ENCODE data around the gene SLC36A4.
"Not testable (repeated sequence)": the region's sequence is repeated elsewhere in the genome, so short reads cannot be mapped to it uniquely, and the experiment has no call there.

SLC36A4 gene

DNA sequence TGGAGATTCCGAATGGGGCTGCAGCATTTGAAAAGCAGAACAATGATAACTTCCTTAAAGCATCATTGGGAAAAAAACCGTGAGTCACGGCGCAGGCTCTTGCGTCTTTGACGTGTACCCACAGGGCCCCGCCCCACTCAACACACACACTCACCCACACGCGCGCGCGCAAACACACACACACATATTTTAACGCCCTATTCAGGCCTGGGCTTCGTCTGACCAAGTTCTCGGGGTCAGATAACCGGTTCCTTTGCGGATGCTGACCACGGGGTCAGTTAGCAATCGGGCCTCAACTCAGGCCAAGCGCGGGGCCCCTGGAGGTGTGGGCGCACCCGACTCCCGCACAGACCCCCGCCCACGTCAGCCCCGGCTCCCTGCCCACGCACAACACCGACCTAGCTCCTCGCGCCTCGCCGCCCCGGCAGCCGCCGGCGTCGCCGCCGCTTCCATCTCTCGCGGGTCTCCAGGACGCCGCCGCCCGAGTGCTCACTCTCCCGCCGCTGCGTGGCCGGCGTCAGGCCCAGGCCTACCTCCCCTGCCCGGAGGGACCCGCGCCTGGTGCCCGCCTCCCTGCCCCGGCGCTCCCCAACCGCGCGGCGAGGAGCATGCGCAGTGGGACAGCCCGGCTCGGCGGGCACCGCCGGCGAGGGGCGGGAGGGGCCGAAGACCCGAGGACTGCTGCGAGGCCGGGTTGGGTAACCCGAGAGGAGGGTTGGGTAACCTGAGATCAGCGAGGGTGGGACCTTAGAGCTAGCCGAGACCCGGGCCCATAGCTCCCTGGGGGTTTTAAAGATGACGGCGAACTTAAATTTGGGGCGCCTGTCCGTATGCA is at the start of gene SLC36A4:
TSS of gene SLC36A4 (minus strand) at position 612 of the 835 bp plus-strand sequence. CDS start at position 453, 159 bp downstream.
- DNase-seq (ENCODE audit: low spot score), result peak; percentile 82

DNA sequence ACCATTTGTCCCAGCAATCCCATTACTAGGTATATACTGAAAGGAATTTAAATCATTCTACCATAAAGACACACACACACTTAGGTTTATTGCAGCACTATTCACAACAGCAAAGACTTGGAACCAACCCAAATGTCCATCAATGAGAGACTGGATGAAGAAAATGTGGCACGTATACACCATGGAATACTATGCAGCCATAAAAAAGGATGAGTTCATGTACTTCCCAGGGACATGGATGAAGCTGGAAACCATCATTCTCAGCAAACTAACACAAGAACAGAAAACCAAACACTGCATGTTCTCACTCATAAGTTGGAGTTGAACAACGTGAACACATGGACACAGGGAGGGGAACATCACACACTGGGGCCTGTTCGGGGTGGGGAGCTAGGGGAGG is 49.0 kb upstream of the SLC36A4 start:
- DNase-seq (ENCODE audit: low spot score), result not testable (repeated sequence)

DNA sequence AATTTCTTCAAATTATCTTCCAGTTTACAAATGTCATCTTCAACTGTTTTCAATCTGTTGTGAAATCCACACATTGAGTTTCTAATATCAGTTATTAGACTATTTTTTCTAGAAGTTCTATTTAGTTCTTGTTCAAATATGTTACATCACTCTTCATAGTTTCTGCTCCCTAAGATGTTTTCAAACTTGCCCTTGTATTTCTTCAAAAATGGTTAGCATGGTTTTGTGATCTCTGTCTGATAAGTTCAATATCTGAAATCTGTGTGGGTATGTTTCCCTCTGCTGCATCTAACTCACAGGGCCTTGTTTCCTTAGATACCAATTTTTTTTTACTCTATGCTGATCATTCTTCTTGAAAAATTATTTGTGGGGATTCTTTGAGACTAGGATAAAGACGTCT is 46.2 kb upstream of the SLC36A4 start:
- no peak for DNase-seq (ENCODE audit: low spot score)

DNA sequence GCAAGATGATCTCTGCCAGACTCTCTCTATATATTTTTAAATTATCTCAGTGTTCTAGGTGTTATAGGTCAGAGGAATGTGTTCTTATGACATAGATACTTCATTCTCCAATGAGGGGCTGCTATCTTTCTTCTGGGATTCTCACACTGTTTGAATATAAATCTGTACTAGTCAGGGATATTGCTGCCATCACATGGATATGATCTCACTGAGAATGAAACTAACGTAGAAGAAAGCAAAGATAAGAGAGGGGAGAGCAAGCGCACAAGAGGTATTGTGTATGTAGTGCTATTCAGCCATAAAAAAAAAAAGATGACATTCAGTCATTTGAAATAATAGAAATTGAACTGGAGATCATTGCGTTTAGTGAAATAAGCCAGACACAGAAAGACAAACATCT is 42.2 kb upstream of the SLC36A4 start:
- no peak for DNase-seq (ENCODE audit: low spot score)

DNA sequence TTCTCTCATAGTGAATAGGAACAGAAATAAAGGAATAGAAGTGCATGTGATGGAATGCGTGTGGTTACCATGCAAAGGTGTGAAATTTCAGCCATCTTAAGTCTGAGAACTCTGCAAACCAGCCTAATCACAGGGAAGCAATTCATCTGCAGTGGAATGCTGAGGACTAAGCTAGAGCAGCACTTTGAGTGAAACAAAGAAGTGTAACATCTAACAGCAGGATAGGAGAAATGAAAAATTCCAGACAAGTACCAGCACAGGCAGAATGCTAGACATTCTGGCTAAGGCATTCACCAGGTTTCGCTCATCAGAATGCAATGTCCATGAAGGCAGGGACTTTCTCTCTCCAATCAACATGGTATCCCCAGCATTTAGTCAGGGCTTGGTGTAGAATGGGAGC is 41.2 kb upstream of the SLC36A4 start:
- no peak for DNase-seq (ENCODE audit: low spot score)

- no peak for DNase-seq (ENCODE audit: low spot score)
Observed at GRCh38 chr11:93236741-93237675, 39.2 kb upstream of the SLC36A4 start.

DNA sequence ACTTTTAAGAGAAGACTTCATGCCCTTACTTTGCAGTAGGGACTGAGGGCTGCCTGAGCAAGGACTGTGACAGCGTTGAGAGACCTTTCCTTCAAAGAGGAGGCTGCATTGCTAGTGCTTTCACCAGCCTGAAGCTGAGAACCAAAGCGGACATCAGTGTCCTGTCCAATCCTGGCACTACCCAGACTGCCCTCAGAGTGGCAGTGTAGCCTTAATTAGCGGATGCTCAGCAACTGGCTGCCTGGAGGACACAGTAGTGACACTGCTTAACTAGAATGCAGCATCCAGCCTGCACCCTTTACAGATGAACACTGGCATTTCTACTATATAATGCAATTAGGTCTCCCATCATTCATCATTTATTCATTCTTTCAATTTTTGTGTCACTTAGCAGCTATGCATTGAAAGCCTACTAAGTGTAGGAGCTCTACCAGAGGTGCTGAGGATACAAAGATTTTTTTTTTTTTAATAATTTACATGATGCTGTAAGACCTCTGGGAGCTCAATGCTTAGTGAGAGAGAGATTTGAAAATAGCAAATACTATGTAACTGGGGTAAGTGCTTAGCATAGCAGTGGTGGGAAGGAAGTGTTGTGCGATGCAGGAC is 36.9 kb upstream of the SLC36A4 start:
- DNase-seq (ENCODE audit: low spot score), result peak; percentile 6

DNA sequence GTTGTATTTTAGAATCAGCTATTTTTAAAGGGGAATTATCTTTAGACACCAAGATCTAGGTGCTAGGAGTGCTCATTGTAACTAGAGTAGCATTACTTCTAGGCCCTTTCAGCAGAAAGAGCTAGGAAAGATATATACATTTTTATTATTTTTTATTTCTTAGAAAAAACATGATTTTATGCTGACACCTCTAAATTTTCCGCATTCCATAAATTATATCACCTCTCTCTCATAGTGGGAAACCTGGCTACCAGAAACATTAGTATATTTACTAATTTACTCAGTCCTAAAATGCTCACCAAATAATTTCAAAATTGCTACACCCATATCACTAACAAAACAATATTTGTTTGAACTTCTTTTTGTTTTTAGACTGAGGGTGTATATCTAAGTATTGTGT is 32.1 kb upstream of the SLC36A4 start:
- DNase-seq (ENCODE audit: low spot score), result no peak

DNA sequence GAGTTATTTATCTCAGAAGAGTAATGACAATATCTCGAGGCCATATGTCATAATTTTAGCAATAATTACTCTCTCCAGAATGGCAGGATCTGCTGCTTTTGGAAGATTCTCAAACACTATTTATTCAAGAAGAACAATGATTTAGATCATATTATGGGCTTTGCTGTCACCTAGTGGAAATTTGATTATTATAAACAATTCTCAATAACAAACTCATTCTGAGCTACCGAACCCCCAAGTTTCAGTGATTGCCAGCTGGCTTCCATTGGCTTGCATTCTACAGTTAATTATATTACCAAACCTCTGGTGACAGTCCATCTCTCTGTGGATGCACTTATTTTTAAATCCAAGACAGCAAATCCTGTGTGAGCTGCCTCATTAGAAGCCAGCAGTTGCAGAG is 27.9 kb upstream of the SLC36A4 start:
- DNase-seq (ENCODE audit: low spot score), result no peak

- DNase-seq (ENCODE audit: low spot score), result no peak
Observed at GRCh38 chr11:93221539-93221938, 23.7 kb upstream of the SLC36A4 start.

DNA sequence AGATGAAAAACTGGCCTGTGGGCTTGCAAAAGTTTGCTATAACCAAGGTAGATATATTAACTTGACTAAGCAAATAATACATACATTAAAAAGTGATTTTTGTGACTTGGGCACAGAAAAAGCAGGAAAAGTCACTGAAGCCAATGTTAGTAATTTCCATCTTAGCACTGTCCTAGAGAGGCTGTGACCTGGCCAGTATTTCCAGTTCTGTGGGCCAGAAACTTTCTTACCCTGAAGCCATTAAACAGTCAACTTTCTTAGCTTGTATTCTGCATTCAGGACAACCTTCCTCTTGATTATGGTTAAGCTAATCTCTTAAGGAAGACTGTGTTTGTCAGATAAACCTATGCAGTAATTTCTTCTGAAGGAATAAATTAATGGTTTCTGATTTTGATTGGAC is 22.3 kb upstream of the SLC36A4 start:
- DNase-seq (ENCODE audit: low spot score), result no peak

DNA sequence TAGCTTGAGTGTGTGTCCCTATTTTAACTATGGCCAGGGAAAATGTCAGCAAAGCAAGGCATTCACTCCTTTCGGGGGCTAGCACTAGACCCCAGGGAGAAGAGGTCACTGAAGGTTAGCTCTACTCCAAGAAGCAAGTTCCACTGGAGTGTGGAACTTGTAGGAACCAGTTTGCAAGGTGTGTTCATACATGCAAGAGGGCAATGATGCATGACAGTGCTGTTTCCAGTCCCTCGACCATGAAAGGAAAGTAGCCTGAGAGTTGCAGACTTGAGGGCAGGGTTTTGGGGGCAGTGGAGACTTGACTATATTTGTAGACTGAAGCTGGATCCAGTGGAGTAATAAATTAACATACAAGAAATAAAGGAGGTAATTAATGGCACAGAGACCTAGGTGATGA is 21.6 kb upstream of the SLC36A4 start:
- no peak for DNase-seq (ENCODE audit: low spot score)

DNA sequence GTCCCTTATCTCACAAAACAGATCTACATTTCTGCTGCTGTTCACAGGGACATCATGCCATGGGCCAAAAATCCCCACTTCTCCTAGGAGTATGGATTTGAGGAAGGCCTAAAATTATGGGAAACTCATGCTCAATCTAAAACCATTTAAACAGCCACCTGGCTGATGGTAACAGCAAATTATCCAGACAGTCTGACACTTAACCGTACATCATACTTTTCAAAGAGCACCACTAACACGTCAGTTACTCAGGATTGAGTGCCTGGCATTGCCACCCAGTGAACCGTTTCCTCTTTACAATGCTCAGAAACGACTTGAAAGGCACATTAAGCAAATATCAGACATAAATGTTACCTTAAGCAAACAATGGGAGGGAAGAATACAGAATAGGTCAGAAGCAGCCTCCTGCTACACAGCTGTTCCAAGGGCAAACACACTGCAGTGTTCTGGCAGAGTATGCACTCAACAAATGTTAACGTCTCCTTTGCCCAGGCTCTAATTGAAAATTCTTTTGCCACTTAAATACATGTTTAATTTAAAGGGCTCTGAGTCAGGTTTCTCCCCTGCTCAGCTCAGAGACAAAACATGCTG is 18.8 kb upstream of the SLC36A4 start:
- no peak for DNase-seq (ENCODE audit: low spot score)

DNA sequence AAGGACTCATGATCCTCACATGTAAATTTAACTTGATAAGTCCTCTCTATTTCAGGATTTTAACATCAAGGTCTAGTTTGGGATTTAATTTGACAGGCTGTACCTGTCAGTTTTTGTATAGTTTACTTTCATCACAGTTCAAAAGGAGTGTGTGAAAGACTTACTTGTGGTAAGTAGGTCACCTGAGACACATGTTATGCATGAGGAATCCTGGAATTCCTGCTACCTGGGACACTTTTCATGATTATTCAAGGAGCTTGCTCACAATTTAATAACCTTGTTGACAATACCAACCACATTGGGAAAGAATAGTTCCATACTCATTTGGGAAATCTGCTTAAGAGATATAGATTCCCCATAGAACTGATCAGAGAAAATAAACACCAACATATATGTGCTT is 15.8 kb upstream of the SLC36A4 start:
- no peak for DNase-seq (ENCODE audit: low spot score)

DNA sequence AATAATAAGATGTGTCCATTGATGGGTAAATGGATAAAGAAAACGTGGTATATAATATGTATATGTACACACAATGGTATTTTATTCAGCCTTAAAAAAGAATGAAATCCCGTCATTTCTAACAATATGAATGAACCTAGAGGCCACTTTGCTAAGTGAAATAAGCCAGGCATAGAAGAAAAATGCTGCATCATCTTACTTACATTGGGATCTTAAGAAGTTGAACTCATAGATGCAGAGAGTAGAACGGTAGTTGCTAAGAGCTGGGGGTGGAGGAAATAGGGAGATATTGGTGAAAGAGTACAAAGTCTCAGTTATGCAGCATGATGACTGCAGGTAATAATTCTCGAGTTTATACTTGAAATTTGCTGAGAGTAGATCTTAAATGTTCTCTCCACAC is 14.3 kb upstream of the SLC36A4 start:
- no peak for DNase-seq (ENCODE audit: low spot score)

DNA sequence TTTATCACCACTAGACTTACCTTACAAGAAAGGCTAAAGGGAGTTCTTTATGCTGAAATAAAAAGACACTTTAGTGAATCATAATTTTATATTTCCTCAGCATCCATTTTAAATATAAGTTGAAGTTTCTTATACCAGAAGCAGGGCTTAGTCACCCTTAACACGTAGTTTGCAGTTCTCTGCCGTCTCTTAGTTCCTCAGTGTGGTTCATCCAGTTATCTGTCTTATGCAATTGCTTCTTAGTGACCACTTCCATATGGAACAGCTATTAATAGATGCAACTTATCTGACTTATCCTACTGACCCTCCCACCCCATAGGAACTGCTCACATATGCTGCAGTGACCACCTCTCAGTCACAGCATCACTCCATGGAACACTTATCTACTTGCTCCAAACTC is 11.7 kb upstream of the SLC36A4 start:
- no peak for DNase-seq (ENCODE audit: low spot score)

- no peak for DNase-seq (ENCODE audit: low spot score)
Observed at GRCh38 chr11:93208663-93209270, 11.0 kb upstream of the SLC36A4 start.

DNA sequence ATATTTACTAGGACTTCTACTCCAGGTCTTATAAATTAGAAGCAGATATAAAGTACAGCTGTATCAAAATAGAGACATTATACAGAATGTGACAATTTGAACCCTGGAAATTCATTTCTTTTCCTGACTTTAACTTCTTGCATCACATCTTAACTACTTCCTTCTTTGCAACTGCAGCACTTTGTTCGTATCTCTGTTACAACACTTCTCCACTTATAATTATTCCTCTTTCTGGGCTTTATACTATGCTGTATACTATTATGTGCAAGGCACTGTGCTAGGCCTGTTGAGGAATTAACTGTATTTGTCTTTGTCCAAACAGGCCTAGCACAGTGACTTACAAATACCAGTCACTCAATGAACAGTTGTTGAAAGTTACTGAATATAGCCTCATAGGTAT is 1.8 kb upstream of the SLC36A4 start:
- DNase-seq (ENCODE audit: low spot score), result no peak

- peak; percentile 16 for DNase-seq (ENCODE audit: low spot score)
Observed at GRCh38 chr11:93198215-93198845, 539 bp upstream of the SLC36A4 start.

- no peak for DNase-seq (ENCODE audit: low spot score)
Observed at GRCh38 chr11:93196816-93197379, 893 bp downstream of the SLC36A4 start.

Measured in hematopoietic multipotent progenitor cell treated with erythropoietin and hydrocortisone succinate and interleukin-3 and kit ligand, for 15 days (in vitro differentiated cells).